ENCODE measurements around the gene SEC14L2.

The SEC14L2 gene

DNA sequence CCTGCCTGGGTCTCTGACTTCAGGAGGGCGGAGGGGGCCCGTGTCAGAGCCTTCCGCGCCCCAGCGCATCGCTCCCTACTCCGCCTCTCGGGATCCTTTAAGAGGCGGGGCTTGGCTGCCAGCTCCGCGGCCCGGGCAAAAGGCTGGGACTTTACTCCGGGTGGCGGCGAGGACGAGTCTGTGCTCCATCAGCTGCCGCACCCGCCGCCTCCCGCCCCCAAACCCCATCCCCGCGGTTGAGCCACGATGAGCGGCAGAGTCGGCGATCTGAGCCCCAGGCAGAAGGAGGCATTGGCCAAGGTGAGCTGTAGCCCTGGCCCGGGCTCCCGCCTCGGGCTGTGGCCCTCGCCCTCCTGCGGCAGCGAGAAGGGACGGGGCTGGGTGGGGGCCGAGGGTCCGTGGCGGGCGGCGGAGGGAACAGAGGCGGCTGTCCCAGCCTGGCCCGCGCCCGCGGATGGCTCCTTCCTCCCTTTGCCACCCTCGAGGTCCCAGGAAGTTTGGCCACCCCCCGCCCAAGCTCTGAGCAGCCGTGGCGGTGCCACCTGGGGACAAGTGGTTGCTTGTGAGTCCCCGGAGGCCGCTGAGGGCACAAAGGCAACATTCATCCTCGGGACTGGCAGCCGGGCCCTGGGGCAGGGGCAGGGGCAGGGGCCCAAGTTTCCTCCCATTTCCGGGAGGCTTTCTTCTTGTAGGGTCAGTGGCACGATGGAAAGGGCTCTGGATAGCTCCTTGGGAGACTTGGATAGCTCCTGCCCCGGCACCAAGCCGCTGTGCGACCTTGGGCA, at the start of gene SEC14L2:
SEC14L2 (plus strand) TSS at position 148 of the 785 bp plus-strand sequence; CDS start at position 247, 99 bp downstream.
- in situ Hi-C loops (cut with MboI; ENCODE audit: low sequenced_read_pairs, unreplicated experiment), result loop anchor here (10.0 kb wide), 1 partner anchor 88 kb away; no protein-coding TSS in a partner anchor
- DNase-seq (ENCODE audit: low spot score), result peak; percentile 56
- TF ChIP-seq, protein P1, sequence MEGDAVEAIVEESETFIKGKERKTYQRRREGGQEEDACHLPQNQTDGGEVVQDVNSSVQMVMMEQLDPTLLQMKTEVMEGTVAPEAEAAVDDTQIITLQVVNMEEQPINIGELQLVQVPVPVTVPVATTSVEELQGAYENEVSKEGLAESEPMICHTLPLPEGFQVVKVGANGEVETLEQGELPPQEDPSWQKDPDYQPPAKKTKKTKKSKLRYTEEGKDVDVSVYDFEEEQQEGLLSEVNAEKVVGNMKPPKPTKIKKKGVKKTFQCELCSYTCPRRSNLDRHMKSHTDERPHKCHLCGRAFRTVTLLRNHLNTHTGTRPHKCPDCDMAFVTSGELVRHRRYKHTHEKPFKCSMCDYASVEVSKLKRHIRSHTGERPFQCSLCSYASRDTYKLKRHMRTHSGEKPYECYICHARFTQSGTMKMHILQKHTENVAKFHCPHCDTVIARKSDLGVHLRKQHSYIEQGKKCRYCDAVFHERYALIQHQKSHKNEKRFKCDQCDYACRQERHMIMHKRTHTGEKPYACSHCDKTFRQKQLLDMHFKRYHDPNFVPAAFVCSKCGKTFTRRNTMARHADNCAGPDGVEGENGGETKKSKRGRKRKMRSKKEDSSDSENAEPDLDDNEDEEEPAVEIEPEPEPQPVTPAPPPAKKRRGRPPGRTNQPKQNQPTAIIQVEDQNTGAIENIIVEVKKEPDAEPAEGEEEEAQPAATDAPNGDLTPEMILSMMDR (IDR thresholded peaks at IDR 0.05; ENCODE audit: borderline replicate concordance, control extremely low read depth, extremely low read depth, insufficient read depth, missing control alignments), result no peak

DNA sequence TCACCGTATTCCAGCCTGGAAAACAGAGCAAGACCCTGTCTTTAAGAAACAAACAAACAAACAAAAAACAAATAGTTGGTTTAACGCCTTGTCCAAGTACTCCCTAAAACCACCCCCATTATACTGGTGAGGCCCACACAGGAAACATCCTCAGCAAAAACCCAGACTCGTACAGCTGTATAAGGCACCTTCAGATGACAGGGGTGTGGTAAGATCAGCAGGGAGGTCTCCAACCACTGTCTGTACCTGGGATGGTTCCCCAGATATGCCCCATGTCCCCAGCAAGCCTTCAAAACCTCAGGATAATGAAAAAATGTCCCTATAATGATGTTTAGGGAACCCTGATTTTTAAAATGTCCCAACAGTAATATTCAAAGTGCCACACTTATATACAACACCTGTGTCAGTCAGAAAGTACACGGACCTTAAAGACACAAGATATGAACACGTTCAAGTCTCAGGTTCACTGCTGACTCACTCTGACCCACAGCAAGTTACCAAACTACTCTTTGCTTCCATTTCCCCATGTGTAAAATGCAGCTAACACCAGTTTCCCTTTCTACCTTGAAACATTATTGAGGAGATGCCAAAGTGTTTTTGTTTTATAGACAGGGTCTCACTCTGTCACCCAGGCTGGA, 49.4 kb upstream of the SEC14L2 start:
- DNase-seq (ENCODE audit: low spot score), result no peak
- TF ChIP-seq, protein P1 (IDR thresholded peaks at IDR 0.05; ENCODE audit: borderline replicate concordance, control extremely low read depth, extremely low read depth, insufficient read depth, missing control alignments), result no peak
- in situ Hi-C loops (cut with MboI; ENCODE audit: low sequenced_read_pairs, unreplicated experiment), result no loop called here

DNA sequence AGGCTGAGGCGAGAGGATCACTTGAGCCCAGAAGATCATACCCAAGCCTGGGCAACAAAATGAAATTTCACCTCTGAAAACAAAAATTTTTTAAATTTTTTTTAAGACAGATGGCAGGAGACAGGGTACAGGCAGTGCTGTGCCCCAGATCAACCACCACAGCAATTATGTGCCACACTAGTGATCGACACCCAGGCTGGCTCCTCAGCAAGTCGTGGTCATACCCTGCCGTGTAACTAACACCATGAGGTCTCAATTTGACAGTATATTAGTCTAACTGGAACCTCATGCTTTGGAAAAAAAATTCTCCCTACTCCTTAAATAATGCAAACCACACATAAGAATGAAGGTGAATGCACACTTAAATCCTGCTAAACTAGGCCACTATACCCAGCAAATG, 48.4 kb upstream of the SEC14L2 start:
- in situ Hi-C loops (cut with MboI; ENCODE audit: low sequenced_read_pairs, unreplicated experiment), result no loop called here
- TF ChIP-seq, protein P1 (IDR thresholded peaks at IDR 0.05; ENCODE audit: borderline replicate concordance, control extremely low read depth, extremely low read depth, insufficient read depth, missing control alignments), result no peak
- no peak for DNase-seq (ENCODE audit: low spot score)

DNA sequence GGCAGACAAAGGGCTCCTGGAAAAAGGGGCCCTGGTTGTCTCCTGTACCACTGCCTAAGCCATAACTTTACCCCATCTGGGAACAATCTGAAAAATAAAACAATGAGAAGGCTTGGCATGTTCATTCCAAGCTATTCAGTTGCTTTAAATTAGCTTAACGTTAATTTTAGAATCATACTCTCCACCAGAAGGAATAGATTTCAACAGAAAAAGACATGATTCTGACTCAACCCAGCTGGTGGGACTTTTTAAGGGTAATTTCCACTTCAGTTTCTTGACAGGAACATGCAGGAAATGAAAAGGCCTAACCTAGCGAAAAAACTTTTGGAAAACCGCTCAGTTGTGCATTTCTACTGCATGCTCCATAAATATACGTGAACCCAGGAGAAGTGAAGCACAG, 48.0 kb upstream of the SEC14L2 start:
- TF ChIP-seq, protein P1 (IDR thresholded peaks at IDR 0.05; ENCODE audit: borderline replicate concordance, control extremely low read depth, extremely low read depth, insufficient read depth, missing control alignments), result no peak
- in situ Hi-C loops (cut with MboI; ENCODE audit: low sequenced_read_pairs, unreplicated experiment), result no loop called here
- DNase-seq (ENCODE audit: low spot score), result no peak

DNA sequence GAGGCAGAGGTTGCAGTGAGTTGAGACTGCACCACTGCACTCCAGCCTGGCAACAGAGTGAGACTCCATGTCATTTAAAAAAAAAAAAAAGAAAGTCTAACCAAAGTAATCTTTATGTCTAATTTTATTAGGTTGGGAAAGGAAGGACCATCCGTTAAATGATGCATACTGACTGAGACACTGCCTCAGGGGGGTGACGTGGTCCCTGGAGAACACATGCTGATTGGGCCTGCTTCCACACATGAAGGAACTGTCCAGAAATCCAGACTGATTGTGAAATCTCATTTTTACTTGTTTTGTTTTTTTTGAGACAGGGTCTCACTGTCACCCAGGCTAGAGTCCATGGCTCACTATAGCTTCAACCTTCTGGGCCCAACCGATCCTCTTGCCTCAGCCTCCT, 45.6 kb upstream of the SEC14L2 start:
- in situ Hi-C loops (cut with MboI; ENCODE audit: low sequenced_read_pairs, unreplicated experiment), result no loop called here
- TF ChIP-seq, protein P1 (IDR thresholded peaks at IDR 0.05; ENCODE audit: borderline replicate concordance, control extremely low read depth, extremely low read depth, insufficient read depth, missing control alignments), result no peak
- no peak for DNase-seq (ENCODE audit: low spot score)

DNA sequence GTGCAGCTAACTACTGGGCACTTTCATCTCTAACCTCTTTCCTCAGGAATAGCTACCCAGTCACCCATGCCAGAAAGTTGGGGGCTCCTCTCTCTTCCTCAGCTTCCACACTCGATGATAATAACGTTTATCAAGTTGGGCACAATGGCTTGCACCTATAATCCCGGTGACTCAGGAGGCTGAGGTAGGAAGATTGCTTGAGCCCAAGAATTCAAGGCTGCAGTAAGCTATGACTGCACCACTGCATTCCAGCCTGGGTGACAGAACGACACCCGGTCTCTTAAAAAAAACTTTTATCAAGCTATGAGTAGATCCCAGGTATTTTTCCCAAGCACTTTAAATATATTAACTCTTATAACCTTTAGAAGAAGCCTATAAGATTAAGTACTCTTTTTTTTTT, 42.2 kb upstream of the SEC14L2 start:
- DNase-seq (ENCODE audit: low spot score), result no peak
- in situ Hi-C loops (cut with MboI; ENCODE audit: low sequenced_read_pairs, unreplicated experiment), result no loop called here
- TF ChIP-seq, protein P1 (IDR thresholded peaks at IDR 0.05; ENCODE audit: borderline replicate concordance, control extremely low read depth, extremely low read depth, insufficient read depth, missing control alignments), result no peak

All from GM13976 (cell line).